Memory B cell (primary cell): ENCODE results near the gene ARV1.

Experiments used
- ATAC-seq: fragments of 150-1000 bp; cut with Tn5 transposase; 2 replicates; pipeline ENCODE4 v1.10.0; 2021; ENCODE audit warnings: low read depth, mild to moderate bottlenecking, moderate library complexity
- DNase-seq, 2 donors: peaks; one replicate each; pipeline ENCODE4 v3.0.0; 2022; ENCODE audit warnings: low spot score in 2 of 2
- H3K27ac Mint-ChIP-seq: one replicate; pipeline ENCODE4 v1.8.0; 2022; ENCODE audit warnings: mild to moderate bottlenecking, moderate library complexity, mixed read lengths
- H3K27me3 Mint-ChIP-seq: one replicate; pipeline ENCODE4 v1.8.0; 2022; ENCODE audit warnings: mixed read lengths
- H3K36me3 Mint-ChIP-seq: one replicate; pipeline ENCODE4 v1.8.0; 2022; ENCODE audit warnings: mild to moderate bottlenecking, mixed read lengths
- H3K4me1 Mint-ChIP-seq: one replicate; pipeline ENCODE4 v1.8.0; 2022; ENCODE audit warnings: mixed read lengths
- H3K4me3 Mint-ChIP-seq: one replicate; pipeline ENCODE4 v1.8.0; 2022; ENCODE audit warnings: mild to moderate bottlenecking, moderate library complexity, mixed read lengths
- H3K9me3 Mint-ChIP-seq: one replicate; pipeline ENCODE4 v1.8.0; 2022; ENCODE audit warnings: mixed read lengths

The ARV1 gene

DNA sequence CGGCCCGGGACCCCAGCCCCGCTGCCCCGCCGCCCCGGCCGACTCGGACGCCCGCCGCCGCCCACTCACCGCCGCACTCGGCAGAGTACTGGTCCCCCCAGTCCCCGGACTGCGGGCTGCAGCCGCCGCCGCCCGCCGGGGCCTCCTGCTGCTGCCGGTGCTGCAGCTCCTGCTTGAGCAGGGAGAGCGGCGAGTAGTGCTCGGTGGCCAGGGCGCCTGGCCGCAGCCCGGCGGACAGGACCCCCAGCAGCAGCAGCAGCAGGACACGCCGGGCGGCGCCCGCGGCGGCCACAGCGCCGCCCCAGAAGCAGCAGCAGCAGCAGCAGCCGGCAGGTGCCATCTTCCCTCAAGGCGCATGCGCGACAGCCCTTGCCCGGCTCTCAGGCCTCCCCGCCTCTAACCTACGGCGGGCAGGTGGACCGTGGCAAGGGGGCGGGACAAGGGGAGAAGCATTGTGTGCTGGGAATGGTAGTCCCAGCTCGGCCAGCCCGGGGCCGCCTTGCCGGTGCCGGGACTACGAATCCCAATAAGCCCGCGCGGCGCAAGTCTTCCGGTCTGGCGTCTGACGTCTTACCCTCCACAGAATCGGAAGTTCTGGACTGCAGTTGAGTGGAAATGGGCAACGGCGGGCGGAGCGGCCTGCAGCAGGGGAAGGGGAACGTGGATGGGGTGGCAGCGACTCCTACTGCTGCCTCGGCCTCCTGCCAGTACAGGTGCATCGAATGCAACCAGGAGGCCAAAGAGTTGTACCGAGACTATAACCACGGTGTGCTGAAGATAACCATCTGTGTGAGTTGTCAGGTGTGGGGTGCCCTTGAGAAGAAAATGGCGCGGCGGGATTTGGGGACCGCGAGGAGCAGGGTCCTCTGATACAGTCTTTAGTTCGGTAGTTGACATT, at the start of gene ARV1, which contains the start of gene TTC13:
TSS of gene ARV1 (plus strand) at position 604 of the 898 bp plus-strand sequence. CDS start at position 616, 12 bp downstream.
TSS of gene TTC13 (minus strand) at position 371 of the 898 bp plus-strand sequence. CDS start at position 340, 31 bp downstream.
- Mint-ChIP-seq H3K27me3 (no peaks in the 10 kb centered on the region), H3K9me3 (no peaks in the 10 kb centered on the region), H3K27ac (peak within 1 kb of the TSS; percentile 95), H3K4me3 (peak within 1 kb of the TSS; percentile 99), H3K4me1 (peaks cover 21% of the 10 kb centered on the region), H3K36me3 (peaks cover 4% of the 10 kb centered on the region)
- DNase-seq (peak; percentile 89 to 97), ATAC-seq (peak; percentile 89)

DNA sequence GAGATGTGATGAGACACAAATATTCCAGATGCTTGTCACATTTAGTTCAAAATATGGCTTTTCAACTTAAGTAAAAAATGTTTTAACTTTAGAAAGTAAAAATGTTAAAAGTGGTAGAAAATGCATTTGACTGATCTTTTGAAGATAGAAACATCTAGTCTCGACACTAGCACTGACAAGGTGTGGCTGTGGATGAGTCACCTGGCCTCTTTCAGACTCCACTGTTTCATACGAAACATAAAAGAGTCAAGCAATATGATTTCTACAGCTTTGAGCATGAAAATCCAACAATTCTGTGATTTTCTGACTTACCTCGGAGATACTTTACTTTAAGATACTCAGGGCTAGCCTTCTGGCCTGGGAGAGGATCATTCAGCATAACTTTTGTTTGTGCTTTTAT, 47.9 kb upstream of the ARV1 start:
- no peak for ATAC-seq
- no peak for DNase-seq
- no peaks in the 10 kb centered on the region for H3K9me3 Mint-ChIP-seq
- peaks cover 26% of the 10 kb centered on the region for H3K36me3 Mint-ChIP-seq
- no peak overlapping the region for H3K27ac Mint-ChIP-seq
- H3K4me1 Mint-ChIP-seq = peaks cover 4% of the 10 kb centered on the region
- H3K4me3 Mint-ChIP-seq = no peak overlapping the region
- H3K27me3 Mint-ChIP-seq = no peaks in the 10 kb centered on the region

DNA sequence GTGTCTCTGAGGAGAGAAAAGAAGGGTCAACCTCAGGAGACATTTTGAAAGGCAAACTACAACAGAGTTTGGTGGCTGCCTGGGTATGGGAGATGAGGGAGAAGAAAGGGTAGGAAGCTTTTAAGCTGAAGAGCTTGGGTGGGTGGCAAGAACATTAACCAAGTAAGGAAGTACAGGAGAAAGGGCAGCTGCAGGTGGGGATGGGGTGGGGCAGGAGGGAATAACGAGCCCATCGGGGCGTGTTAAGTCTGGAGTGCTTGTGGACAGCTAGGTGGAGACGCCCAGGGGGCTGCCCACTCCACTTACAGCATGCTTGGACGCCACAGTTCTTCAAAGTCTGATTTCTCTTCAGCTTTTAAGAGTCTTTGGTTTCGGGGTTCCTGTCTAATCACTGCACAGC, 43.0 kb upstream of the ARV1 start:
- Mint-ChIP-seq H3K27me3 (no peaks in the 10 kb centered on the region), H3K4me1 (peaks cover 4% of the 10 kb centered on the region), H3K36me3 (peaks cover 28% of the 10 kb centered on the region), H3K27ac (peak overlapping the region; percentile 39), H3K9me3 (no peaks in the 10 kb centered on the region), H3K4me3 (no peak overlapping the region)
- no peak for ATAC-seq
- DNase-seq = no peak

DNA sequence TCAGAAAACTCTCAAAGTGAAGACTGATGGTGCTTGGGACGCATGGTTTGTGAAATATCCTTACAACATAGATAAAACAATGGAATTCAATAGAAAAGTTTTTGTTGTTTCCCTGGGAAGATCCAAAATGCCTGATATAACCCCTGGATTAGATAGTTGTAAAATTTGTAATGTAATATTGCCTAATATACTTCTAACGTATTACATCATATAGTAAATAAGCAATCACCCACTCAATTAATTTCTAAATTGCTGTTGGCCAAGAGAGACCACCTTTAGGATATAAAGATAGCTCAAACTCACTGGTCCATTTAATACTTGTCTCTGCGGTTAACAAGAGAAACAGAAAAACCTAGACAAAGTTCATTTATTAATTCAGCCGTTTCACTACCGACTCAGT, 42.4 kb upstream of the ARV1 start:
- no peak overlapping the region for H3K4me3 Mint-ChIP-seq
- DNase-seq (no peak), ATAC-seq (no peak)
- no peaks in the 10 kb centered on the region for H3K9me3 Mint-ChIP-seq
- H3K27me3 Mint-ChIP-seq = no peaks in the 10 kb centered on the region
- peaks cover 29% of the 10 kb centered on the region for H3K36me3 Mint-ChIP-seq
- H3K4me1 Mint-ChIP-seq = peaks cover 4% of the 10 kb centered on the region
- no peak overlapping the region for H3K27ac Mint-ChIP-seq

DNA sequence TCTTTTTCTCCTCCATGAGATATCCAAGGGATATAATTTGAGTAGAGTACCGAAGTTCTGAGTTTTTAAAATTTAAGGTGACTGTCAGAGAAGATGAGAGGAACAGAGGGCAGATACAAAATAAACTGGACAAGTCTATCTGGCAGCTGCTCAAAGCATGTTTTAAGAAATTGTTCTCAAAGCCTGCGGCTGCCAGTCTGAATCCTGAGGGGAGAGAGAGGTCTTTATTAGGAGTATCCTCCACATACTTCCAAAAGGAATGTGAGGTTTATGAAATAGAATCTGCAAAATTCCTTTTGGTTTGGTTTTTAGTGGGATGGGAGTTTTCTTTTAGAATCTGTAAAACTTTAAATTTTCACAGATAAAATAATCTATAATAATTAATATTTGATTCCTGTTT, 41.5 kb upstream of the ARV1 start:
- Mint-ChIP-seq H3K27me3 (no peaks in the 10 kb centered on the region), H3K9me3 (no peaks in the 10 kb centered on the region), H3K27ac (no peak overlapping the region), H3K36me3 (peaks cover 28% of the 10 kb centered on the region), H3K4me3 (no peak overlapping the region), H3K4me1 (peaks cover 4% of the 10 kb centered on the region)
- DNase-seq (no peak), ATAC-seq (no peak)

DNA sequence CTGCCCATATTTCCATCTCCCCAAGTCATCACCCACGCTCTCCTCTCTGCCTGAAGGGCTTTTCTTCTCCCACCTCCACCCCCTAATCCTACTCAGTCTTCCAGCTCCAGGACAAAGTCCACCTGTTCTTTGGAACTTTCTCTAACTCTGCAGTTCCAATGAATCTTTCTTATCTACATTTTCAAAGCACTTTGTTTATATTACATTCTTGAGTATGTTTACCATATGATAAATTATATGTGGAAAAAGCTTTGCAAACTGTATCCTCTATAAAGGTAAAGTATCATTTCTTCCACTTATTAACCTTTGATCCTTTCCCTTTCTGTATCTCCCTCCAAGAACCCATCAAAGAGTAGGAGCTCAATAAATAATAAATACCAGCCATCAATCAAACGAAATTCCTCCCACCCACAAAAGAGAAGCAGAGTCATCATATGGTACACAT, 39.9 kb upstream of the ARV1 start:
- Mint-ChIP-seq H3K9me3 (no peaks in the 10 kb centered on the region), H3K27ac (peak overlapping the region; percentile 32), H3K4me3 (no peak overlapping the region), H3K27me3 (no peaks in the 10 kb centered on the region), H3K36me3 (peaks cover 27% of the 10 kb centered on the region), H3K4me1 (peaks cover 6% of the 10 kb centered on the region)
- ATAC-seq (no peak), DNase-seq (no peak)

DNA sequence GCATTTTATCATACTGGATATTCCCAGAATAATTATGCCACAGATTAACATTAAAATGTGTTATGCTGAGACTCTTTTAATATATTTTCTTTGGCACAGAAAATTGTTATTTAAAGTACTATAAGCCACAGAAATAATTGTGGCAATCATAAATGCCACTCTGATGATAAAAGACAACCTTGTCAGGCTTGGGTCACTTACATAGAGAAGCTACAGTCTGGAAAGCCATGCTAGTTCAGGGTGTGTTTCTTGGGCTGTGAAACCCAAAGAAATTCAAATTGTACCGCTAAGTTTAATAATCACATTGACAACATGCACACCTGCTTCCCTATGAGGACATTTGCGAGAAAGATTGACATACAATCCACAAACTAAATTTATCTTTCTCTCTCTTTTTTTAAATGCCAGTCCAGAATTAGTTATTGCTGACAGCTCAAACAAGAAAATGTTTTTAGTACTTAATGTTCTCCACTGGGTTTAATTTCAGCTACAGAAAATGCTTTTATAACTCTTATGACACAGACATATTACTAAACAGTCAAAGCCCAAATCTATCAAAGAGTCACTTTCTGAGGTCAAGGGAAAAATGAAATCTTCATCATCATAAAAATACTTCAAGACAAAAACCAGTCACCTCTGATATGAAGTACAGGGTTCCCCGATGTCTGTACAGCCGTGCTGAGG, 38.9 kb upstream of the ARV1 start:
- DNase-seq = no peak
- Mint-ChIP-seq H3K4me3 (no peak overlapping the region), H3K27ac (no peak overlapping the region), H3K27me3 (no peaks in the 10 kb centered on the region), H3K36me3 (peaks cover 29% of the 10 kb centered on the region), H3K9me3 (no peaks in the 10 kb centered on the region), H3K4me1 (peaks cover 6% of the 10 kb centered on the region)
- ATAC-seq = no peak

DNA sequence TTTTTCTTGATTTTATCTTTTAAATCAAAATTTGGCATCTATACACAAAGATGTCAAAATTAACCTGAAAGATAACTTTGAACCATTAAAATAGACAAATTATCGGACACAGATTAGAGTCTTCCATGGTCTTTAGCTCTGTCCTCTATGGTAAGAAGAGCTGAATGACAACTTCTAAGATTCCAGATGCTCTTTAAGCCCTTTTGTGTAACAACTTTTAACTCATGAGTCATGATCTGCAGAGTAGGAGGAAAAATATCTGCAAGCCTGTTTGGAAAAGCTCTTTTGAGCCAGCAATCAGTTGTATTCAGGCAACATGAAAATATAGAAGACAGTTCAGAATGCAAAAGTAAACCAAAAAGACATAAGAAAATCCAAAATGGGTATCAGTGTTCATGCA, 38.0 kb upstream of the ARV1 start:
- no peak for DNase-seq
- H3K4me3 Mint-ChIP-seq = no peak overlapping the region
- H3K36me3 Mint-ChIP-seq = peaks cover 26% of the 10 kb centered on the region
- no peak overlapping the region for H3K27ac Mint-ChIP-seq
- H3K27me3 Mint-ChIP-seq = no peaks in the 10 kb centered on the region
- ATAC-seq = no peak
- peaks cover 3% of the 10 kb centered on the region for H3K4me1 Mint-ChIP-seq
- H3K9me3 Mint-ChIP-seq = no peaks in the 10 kb centered on the region

DNA sequence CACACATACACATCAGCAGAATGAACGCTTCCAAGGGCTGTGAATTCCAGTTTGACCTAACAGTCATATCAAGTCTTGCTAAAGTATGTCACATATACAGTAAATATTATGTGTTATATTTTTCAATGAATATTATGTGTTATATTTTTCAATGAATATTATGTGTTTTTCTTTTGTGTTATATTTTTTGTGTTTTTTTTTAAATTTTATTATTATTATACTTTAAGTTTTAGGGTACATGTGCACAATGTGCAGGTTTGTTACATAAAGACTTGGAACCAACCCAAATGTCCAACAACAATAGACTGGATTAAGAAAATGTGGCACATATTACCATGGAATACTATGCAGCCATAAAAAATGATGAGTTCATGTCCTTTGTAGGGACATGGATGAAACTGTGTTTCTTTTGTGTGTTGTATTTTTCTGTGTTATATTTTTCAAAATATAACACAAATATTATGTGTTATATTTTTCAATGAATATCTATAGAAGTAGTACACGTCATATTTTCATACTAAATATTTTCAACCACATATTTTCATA, 35.8 kb upstream of the ARV1 start:
- H3K27me3 Mint-ChIP-seq = no peaks in the 10 kb centered on the region
- H3K36me3 Mint-ChIP-seq = peaks cover 21% of the 10 kb centered on the region

DNA sequence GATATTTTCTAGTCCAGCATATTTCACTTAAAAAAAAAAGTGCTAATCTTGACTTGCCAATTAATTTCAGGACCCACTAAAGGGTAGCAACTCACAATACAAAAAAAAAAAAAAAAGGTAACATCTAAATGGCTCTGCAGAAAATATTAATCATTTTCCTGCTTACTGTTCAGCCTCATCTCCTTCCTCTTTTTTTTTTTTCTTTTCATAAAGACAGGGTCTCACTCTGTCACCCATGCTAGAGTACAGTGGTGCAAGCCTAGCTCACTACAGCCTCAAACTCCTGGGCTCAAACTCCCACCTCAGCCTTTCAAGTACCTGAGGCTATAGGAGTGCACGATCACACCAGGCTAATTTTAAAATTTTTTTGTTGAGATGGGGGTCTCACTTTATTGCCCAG, 30.6 kb upstream of the ARV1 start:
- no peaks in the 10 kb centered on the region for H3K27me3 Mint-ChIP-seq
- DNase-seq = no peak
- peak overlapping the region; percentile 28 for H3K4me3 Mint-ChIP-seq
- no peaks in the 10 kb centered on the region for H3K9me3 Mint-ChIP-seq
- peaks cover 15% of the 10 kb centered on the region for H3K36me3 Mint-ChIP-seq
- peak; percentile 56 for ATAC-seq
- peaks cover 15% of the 10 kb centered on the region for H3K4me1 Mint-ChIP-seq
- H3K27ac Mint-ChIP-seq = peak overlapping the region; percentile 8

More for the DNA sequence above, 35.8 kb upstream of the ARV1 start:
- DNase-seq (no peak), ATAC-seq (no peak)
- H3K9me3 Mint-ChIP-seq = no peaks in the 10 kb centered on the region
- peaks cover 10% of the 10 kb centered on the region for H3K4me1 Mint-ChIP-seq
- no peak overlapping the region for H3K4me3 Mint-ChIP-seq
- H3K27ac Mint-ChIP-seq = no peak overlapping the region

DNA sequence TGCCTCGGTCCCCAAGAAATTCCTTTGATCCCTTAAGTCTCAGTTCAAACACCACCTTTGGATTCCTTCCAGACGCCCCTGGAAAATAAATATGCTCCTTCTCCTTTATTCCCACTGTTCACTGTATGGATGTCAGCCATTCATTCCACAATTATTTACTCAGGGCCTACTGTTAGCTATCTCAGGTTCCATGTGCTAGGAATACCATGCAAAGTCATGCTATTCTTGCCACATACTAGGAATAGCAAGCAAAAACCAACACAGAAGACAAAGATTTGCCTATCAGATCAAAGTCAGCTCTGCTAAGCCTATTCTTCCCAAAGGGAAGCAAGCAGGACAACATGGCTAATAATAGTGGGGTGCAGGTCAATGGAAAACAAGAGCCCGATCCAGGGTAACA, 30.0 kb upstream of the ARV1 start:
- H3K4me1 Mint-ChIP-seq = peaks cover 15% of the 10 kb centered on the region
- H3K27ac Mint-ChIP-seq = peak overlapping the region; percentile 62
- peaks cover 15% of the 10 kb centered on the region for H3K36me3 Mint-ChIP-seq
- no peaks in the 10 kb centered on the region for H3K9me3 Mint-ChIP-seq
- H3K4me3 Mint-ChIP-seq = no peak overlapping the region
- DNase-seq (no peak), ATAC-seq (no peak)
- no peaks in the 10 kb centered on the region for H3K27me3 Mint-ChIP-seq

DNA sequence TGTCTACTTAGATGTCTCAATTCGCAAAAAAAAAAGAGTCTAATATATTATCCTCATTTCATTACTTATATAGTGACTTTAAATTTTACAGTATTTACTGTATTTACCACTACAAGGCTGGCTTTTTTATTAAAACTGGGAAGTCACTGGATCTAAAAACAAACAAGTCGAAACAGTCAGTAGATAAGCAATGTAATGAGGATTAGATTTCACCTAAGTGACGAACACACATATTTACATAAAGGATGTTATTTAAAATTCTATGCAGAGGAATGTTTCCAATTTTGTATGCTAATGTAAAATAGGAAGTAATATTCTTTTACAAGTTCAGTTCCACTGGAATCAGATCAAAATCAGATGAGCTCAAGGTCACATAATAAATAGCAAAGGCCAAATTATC, 28.5 kb upstream of the ARV1 start:
- H3K27me3 Mint-ChIP-seq = no peaks in the 10 kb centered on the region
- peaks cover 10% of the 10 kb centered on the region for H3K36me3 Mint-ChIP-seq

DNA sequence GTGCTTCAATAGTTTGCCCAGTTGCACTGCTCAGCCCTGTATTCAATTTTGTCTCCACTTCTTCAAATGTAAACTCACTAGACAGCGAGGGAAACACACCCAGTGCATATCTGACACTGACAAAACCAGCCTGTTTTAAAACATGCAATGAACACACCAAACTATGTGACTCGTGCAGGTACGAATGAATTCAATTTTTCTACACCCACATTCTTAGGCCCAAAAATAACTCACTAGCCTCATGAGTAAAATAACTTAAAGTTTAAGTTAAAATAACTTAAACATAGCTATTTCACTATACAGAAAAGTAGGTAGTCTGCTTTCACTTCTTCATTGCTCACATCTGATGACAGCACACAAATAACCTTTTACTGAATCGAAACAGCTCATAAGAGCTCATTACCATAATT, 21.3 kb upstream of the ARV1 start:
- DNase-seq (no peak), ATAC-seq (peak; percentile 84)
- H3K4me3 Mint-ChIP-seq = peak overlapping the region; percentile 24
- no peaks in the 10 kb centered on the region for H3K27me3 Mint-ChIP-seq
- H3K4me1 Mint-ChIP-seq = peaks cover 16% of the 10 kb centered on the region
- H3K27ac Mint-ChIP-seq = peak overlapping the region; percentile 83
- H3K9me3 Mint-ChIP-seq = no peaks in the 10 kb centered on the region
- peaks cover 16% of the 10 kb centered on the region for H3K36me3 Mint-ChIP-seq

More for the DNA sequence above, 28.5 kb upstream of the ARV1 start:
- DNase-seq (no peak), ATAC-seq (no peak)
- Mint-ChIP-seq H3K4me3 (no peak overlapping the region), H3K27ac (no peak overlapping the region), H3K4me1 (peaks cover 15% of the 10 kb centered on the region), H3K9me3 (no peaks in the 10 kb centered on the region)

DNA sequence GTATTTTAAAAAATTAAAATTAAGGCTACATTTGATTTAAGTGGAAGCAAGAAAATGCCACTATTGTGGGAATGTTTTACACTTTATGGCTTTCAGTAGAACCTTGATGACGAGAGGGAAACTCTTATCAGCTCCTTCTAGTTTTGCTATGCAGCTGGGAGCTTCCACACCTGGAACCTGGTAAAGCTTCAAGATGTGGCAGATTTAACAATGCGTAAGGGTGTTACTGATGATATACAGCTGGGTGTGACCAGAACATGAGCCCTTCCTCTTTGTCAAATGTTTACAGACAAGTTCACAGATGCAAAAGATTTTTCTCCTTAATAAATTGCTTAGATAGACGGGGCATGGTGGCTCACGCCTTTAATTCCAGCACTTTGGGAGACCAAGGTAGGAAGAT, 20.5 kb upstream of the ARV1 start:
- Mint-ChIP-seq H3K27me3 (no peaks in the 10 kb centered on the region), H3K27ac (no peak overlapping the region), H3K36me3 (peaks cover 16% of the 10 kb centered on the region), H3K4me3 (no peak overlapping the region), H3K9me3 (no peaks in the 10 kb centered on the region), H3K4me1 (peaks cover 19% of the 10 kb centered on the region)
- peak; percentile 56 for ATAC-seq
- DNase-seq = no peak
